CD14-positive monocyte (primary cell): ENCODE measurements around the gene TTR. TPM values are rescaled to one million over a fixed set of nuclear protein-coding genes. Genes with fewer than 3 reads are reported as not detected.

Experiments
- DNase-seq, 3 donors: peaks; one replicate each; pipeline ENCODE4 v3.0.0-alpha.2; 2011 to 2022
- H2AFZ ChIP-seq: 2 replicates; pipeline ENCODE4 v1.6.0; 2012; ENCODE audit warnings: mild to moderate bottlenecking, low read depth, low read length, inconsistent platforms; ENCODE audit not compliant: insufficient read depth, poor library complexity, severe bottlenecking
- H3K27ac ChIP-seq, 2 donors: 1 replicate in 1 of 2; 2 replicates in 1 of 2; pipeline ENCODE4 v1.5.1; 2012 to 2013; ENCODE audit warnings: low read length in 2 of 2, control low read depth in 1 of 2, inconsistent platforms in 1 of 2, low read depth in 1 of 2, mild to moderate bottlenecking in 1 of 2
- H3K27me3 ChIP-seq, 2 donors: one replicate each; pipeline versions ENCODE4 v1.6.0 to v1.6.1; 2011 to 2013; ENCODE audit warnings: low read length in 2 of 2; ENCODE audit not compliant: control insufficient read depth in 2 of 2, insufficient read depth in 2 of 2
- H3K36me3 ChIP-seq, 2 donors: replicated peaks in 1 of 2; 1 replicate in 1 of 2; 2 replicates in 1 of 2; pipeline versions ENCODE4 v1.5.1 to v1.6.1; 2012 to 2013; ENCODE audit warnings: low read length in 2 of 2, control low read depth in 1 of 2, inconsistent platforms in 1 of 2, mild to moderate bottlenecking in 1 of 2; ENCODE audit not compliant: insufficient read depth in 2 of 2, control insufficient read depth in 1 of 2
- H3K4me1 ChIP-seq, 2 donors: 1 replicate in 1 of 2; 2 replicates in 1 of 2; pipeline versions ENCODE4 v1.5.1 to v1.6.1; 2012 to 2013; ENCODE audit warnings: low read length in 2 of 2, control low read depth in 1 of 2, inconsistent platforms in 1 of 2, mild to moderate bottlenecking in 1 of 2, moderate library complexity in 1 of 2; ENCODE audit not compliant: insufficient read depth in 2 of 2, control insufficient read depth in 1 of 2
- H3K4me2 ChIP-seq: replicated peaks from 2 replicates; pipeline ENCODE3; 2012; ENCODE audit warnings: low read length, moderate library complexity, mild to moderate bottlenecking; ENCODE audit not compliant: poor library complexity, severe bottlenecking; ENCODE audit errors: extremely low read depth
- H3K4me3 ChIP-seq, 3 experiments: fragments of 200-600 bp in 1 of 3; sonication (generic) in 1 of 3; replicated peaks in 1 of 3; 1 replicate in 2 of 3; 2 replicates in 1 of 3; pipeline ENCODE4 v1.5.1; 2011 to 2013; ENCODE audit warnings: low read length in 3 of 3, mild to moderate bottlenecking in 3 of 3, control low read depth in 2 of 3, low read depth in 2 of 3, inconsistent platforms in 1 of 3, moderate library complexity in 1 of 3
- H3K79me2 ChIP-seq: 2 replicates; pipeline ENCODE4 v1.6.0; 2012; ENCODE audit warnings: mild to moderate bottlenecking, control low read depth, inconsistent platforms, low read length, moderate library complexity; ENCODE audit not compliant: insufficient read depth
- H3K9ac ChIP-seq: 2 replicates; pipeline ENCODE4 v1.6.0; 2017; ENCODE audit warnings: low read length, mild to moderate bottlenecking; ENCODE audit not compliant: insufficient read depth, poor library complexity, severe bottlenecking
- H3K9me3 ChIP-seq, 2 donors: replicated peaks in 1 of 2; 1 replicate in 1 of 2; 2 replicates in 1 of 2; pipeline versions ENCODE4 v1.5.1 to v1.6.1; 2012 to 2013; ENCODE audit warnings: low read length in 2 of 2, control low read depth in 1 of 2; ENCODE audit not compliant: control insufficient read depth in 1 of 2, insufficient read depth in 1 of 2
- H4K20me1 ChIP-seq: 2 replicates; pipeline ENCODE4 v1.6.0; 2012; ENCODE audit warnings: mild to moderate bottlenecking, low read length, control low read depth, moderate library complexity; ENCODE audit not compliant: insufficient read depth
- H3K27ac Mint-ChIP-seq, 7 donors: one replicate each; pipeline ENCODE4 v1.8.0; 2020; ENCODE audit warnings: mild to moderate bottlenecking in 7 of 7, mixed read lengths in 7 of 7, moderate library complexity in 6 of 7, inconsistent platforms in 2 of 7
- H3K27me3 Mint-ChIP-seq, 3 donors: one replicate each; pipeline ENCODE4 v1.8.0; 2021 to 2022; ENCODE audit warnings: low read depth in 3 of 3, mild to moderate bottlenecking in 3 of 3, mixed read lengths in 3 of 3, moderate library complexity in 3 of 3, inconsistent platforms in 1 of 3
- H3K36me3 Mint-ChIP-seq, 2 donors: one replicate each; pipeline ENCODE4 v1.8.0; 2020; ENCODE audit warnings: mixed read lengths in 2 of 2, inconsistent platforms in 1 of 2, mild to moderate bottlenecking in 1 of 2
- H3K4me1 Mint-ChIP-seq: one replicate; pipeline ENCODE4 v1.8.0; 2020; ENCODE audit warnings: mild to moderate bottlenecking, mixed read lengths
- H3K4me3 Mint-ChIP-seq, 2 donors: one replicate each; pipeline ENCODE4 v1.8.0; 2020; ENCODE audit warnings: mild to moderate bottlenecking in 2 of 2, mixed read lengths in 2 of 2, moderate library complexity in 1 of 2
- H3K9me3 Mint-ChIP-seq, 7 donors: one replicate each; pipeline ENCODE4 v1.8.0; 2020 to 2022; ENCODE audit warnings: mixed read lengths in 7 of 7, mild to moderate bottlenecking in 6 of 7, moderate library complexity in 6 of 7, inconsistent platforms in 2 of 7
- WGBS: methylation state at CpG from one replicate; pipeline ENCODE4 v1.1.5; 2013; ENCODE audit warnings: missing lambda C conversion rate; ENCODE audit not compliant: insufficient coverage; 5-methylcytosine and 5-hydroxymethylcytosine counted together
- intact Hi-C, 2 donors: fragments of 100-400 bp; cut with micrococcal nuclease; formaldehyde crosslinking; loops; one replicate each; pipeline versions ENCODE4 v1.15.0 to v1.15.1; 2023
- polyA plus RNA-seq, 3 donors: library from polyadenylated mRNA; depleted of rRNA in 1 of 3; unstranded in 2 of 3; stranded (reverse) in 1 of 3; fragments of 300-500 nt in 2 of 3; fragments of >200 nt in 1 of 3; fragmentation: Illumina TruSeq in 2 of 3; gene quantifications; 1 replicate in 2 of 3; 2 replicates in 1 of 3; pipeline ENCODE4 v1.2.3, GENCODE V29; 2012 to 2021
- TF ChIP-seq, protein P1 (sequence below): fragments of 200-600 bp; IDR thresholded peaks from one replicate; pipeline ENCODE4 v1.8.0; 2022; ENCODE audit warnings: antibody characterized with exemption, mild to moderate bottlenecking

The TTR gene
- polyA plus RNA-seq, 3 donors = not detected

DNA sequence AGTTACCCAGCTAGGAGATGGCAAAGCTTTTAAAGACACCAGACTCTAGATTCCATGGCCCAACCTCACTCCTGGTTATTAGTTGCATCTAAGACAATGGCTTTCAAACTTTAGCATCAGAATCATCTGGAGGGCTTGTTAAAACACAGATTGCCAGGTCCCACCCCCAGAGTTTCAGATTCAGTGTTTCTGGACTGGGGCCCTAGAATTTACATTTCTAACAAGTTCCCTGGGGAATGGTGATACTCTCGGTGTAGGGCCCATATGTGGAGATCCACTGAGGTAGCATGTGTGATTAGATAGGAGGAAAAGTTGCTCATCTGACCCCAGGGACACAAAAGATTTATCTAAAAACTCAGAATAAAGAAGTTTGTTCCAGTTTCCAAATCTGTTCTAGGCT lies 14.5 kb upstream of the TTR start:
- H3K4me2 ChIP-seq = no peak overlapping the region
- H3K36me3 ChIP-seq = no peaks in the 10 kb centered on the region
- H3K4me1 ChIP-seq = no peaks in the 10 kb centered on the region
- Mint-ChIP-seq H3K9me3 (peaks cover 0 to 2% (median 0%) of the 10 kb centered on the region in 7 donors), H3K27me3 (no peaks in the 10 kb centered on the region), H3K4me1 (no peaks in the 10 kb centered on the region), H3K36me3 (no peaks in the 10 kb centered on the region), H3K27ac (no peak overlapping the region), H3K4me3 (no peak overlapping the region)
- intact Hi-C loops = no loop called here
- TF ChIP-seq, protein P1, sequence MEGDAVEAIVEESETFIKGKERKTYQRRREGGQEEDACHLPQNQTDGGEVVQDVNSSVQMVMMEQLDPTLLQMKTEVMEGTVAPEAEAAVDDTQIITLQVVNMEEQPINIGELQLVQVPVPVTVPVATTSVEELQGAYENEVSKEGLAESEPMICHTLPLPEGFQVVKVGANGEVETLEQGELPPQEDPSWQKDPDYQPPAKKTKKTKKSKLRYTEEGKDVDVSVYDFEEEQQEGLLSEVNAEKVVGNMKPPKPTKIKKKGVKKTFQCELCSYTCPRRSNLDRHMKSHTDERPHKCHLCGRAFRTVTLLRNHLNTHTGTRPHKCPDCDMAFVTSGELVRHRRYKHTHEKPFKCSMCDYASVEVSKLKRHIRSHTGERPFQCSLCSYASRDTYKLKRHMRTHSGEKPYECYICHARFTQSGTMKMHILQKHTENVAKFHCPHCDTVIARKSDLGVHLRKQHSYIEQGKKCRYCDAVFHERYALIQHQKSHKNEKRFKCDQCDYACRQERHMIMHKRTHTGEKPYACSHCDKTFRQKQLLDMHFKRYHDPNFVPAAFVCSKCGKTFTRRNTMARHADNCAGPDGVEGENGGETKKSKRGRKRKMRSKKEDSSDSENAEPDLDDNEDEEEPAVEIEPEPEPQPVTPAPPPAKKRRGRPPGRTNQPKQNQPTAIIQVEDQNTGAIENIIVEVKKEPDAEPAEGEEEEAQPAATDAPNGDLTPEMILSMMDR = no peak
- DNase-seq = no peak
- no peak overlapping the region for H3K4me3 ChIP-seq
- H2AFZ ChIP-seq = no peak overlapping the region
- no peaks in the 10 kb centered on the region for H3K9me3 ChIP-seq
- no peaks in the 10 kb centered on the region for H3K79me2 ChIP-seq
- 100% methylated on average over 1 of the region's 1 CpG for WGBS
- H3K27ac ChIP-seq = no peak overlapping the region
- H4K20me1 ChIP-seq = no peaks in the 10 kb centered on the region
- H3K9ac ChIP-seq = no peak overlapping the region
- H3K27me3 ChIP-seq = no peaks in the 10 kb centered on the region

DNA sequence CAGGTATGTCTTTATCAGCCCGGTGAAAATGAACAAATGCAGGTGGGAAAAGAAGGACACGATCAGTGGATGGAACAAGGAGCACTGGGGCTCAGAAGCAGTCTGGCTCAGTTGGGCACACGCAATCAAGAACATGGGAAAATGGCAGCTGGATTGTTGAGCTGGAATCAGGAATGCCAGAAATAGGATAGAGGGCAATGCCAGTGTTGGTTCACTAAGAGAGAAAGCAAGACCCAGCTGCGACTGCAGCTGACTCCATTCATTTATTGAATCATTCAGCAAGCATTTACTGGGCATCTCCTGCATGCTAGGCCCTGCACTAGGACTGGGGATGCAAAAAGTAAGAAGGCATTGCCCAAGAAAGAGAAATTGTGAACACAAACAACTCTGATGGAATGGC lies 13.6 kb upstream of the TTR start:
- H3K4me3 Mint-ChIP-seq = no peak overlapping the region
- intact Hi-C loops = no loop called here
- H3K27ac Mint-ChIP-seq = no peak overlapping the region
- H3K9me3 Mint-ChIP-seq = peaks cover 0 to 2% (median 0%) of the 10 kb centered on the region in 7 donors
- H3K36me3 Mint-ChIP-seq = no peaks in the 10 kb centered on the region
- Histone ChIP-seq H3K4me2 (no peak overlapping the region), H2AFZ (no peak overlapping the region), H3K4me1 (no peaks in the 10 kb centered on the region), H3K36me3 (no peaks in the 10 kb centered on the region), H3K9ac (no peak overlapping the region), H4K20me1 (no peaks in the 10 kb centered on the region), H3K27ac (no peak overlapping the region), H3K27me3 (no peaks in the 10 kb centered on the region), H3K9me3 (no peaks in the 10 kb centered on the region), H3K79me2 (no peaks in the 10 kb centered on the region), H3K4me3 (no peak overlapping the region)
- H3K4me1 Mint-ChIP-seq = no peaks in the 10 kb centered on the region
- TF ChIP-seq, protein P1 = no peak
- DNase-seq = no peak
- 95% methylated on average over 4 of the region's 4 CpGs for WGBS
- no peaks in the 10 kb centered on the region for H3K27me3 Mint-ChIP-seq
